Pancreas (tissue), 10 donors: ENCODE data around the gene OR6S1. TPM values are rescaled to one million over a fixed set of nuclear protein-coding genes. Genes with fewer than 3 reads are reported as not detected.
A peak's percentile ranks its signal among the peaks of the same experiment; 100 is the strongest.

Experiments used
- ATAC-seq, 4 donors: fragments of 200-7000 bp; cut with Tn5 transposase; one replicate each; pipeline versions ENCODE4 v1.8.0 to v1.9.1; 2020; ENCODE audit warnings: mild to moderate bottlenecking in 4 of 4, moderate library complexity in 4 of 4
- DNase-seq, 6 donors: peaks; one replicate each; pipeline ENCODE4 v3.0.0-alpha.2; 2020
- FAIRE-seq: peaks from 2 replicates; lab custom pipeline; 2012; peaks lifted over from hg19 to GRCh38; lab: Jason Lieb, UNC
- H3K27ac ChIP-seq, 4 donors: fragments of 200-600 bp; sonication (generic); 1 replicate in 3 of 4; 2 replicates in 1 of 4; pipeline versions ENCODE4 v1.5.0 to v1.8.0; 2020
- H3K27me3 ChIP-seq, 4 donors: fragments of 200-600 bp; one replicate each; pipeline ENCODE4 v1.8.0; 2021
- H3K36me3 ChIP-seq, 3 donors: fragments of 200-600 bp; sonication (generic) in 1 of 3; one replicate each; pipeline versions ENCODE4 v1.5.0 to v1.8.0; 2020 to 2021
- H3K4me1 ChIP-seq, 3 donors: fragments of 200-600 bp; one replicate each; pipeline ENCODE4 v1.8.0; 2021
- H3K4me3 ChIP-seq, 4 donors: fragments of 200-600 bp; sonication (generic) in 2 of 4; one replicate each; pipeline versions ENCODE4 v1.5.0 to v1.8.0; 2020 to 2021
- H3K9me3 ChIP-seq, 4 donors: fragments of 200-600 bp; one replicate each; pipeline ENCODE4 v1.8.0; 2021
- WGBS, 2 donors: extraction: QIAGEN DNeasy Blood & Tissue Kit; methylation state at CpG; one replicate each; pipeline ENCODE4 v1.1.7; 2013; 5-methylcytosine and 5-hydroxymethylcytosine counted together
- intact Hi-C, 3 donors: fragments of 100-400 bp; cut with DNase I; formaldehyde crosslinking; loops; one replicate each; pipeline versions ENCODE4 v1.11.1 to v1.14.2; 2022
- polyA plus RNA-seq, 2 donors: library from polyadenylated mRNA; stranded (reverse); fragments of 200-250 nt; gene quantifications; one replicate each; pipeline ENCODE4 v1.2.3, GENCODE V29; 2013
- total RNA-seq, 6 donors: library from RNA; stranded (reverse); fragmentation: NEBNext Ultra II Directional in 4 of 6; extraction: Animal tissue kit (Norgen Biotek cat#: 25700) in 4 of 6; gene quantifications; one replicate each; pipeline versions ENCODE4 v1.2.1 to v1.2.4, GENCODE V29; 2021 to 2023
- TF ChIP-seq, protein P1 (sequence below), 4 donors: fragments of 200-600 bp; sonication (generic) in 3 of 4; IDR thresholded peaks; one replicate each; pipeline versions ENCODE4 v1.5.0 to v1.8.0; 2021; ENCODE audit warnings: antibody characterized with exemption in 4 of 4
- donor health status: healthy with polysubstance abuse.
- donor health status: DM: no; HTN: no; CAD: no; lungs with moderate emphysema.
- donor health status: DM: no; HTN: no; CAD: no.
- donor health status: control.
- donor health status: control.
- donor health status: Bipolar disorder and iron deficiency.
- donor health status: DM: yes; HTN: yes; CAD: no.
- donor health status: DM: no; HTN: no; CAD: no.
- donor health status: DM: no; HTN: no; CAD: no.
- donor health status: DM: yes; HTN: yes; CAD: no.

Gene OR6S1
- total and polyA plus RNA-seq, 8 donors: not detected

DNA sequence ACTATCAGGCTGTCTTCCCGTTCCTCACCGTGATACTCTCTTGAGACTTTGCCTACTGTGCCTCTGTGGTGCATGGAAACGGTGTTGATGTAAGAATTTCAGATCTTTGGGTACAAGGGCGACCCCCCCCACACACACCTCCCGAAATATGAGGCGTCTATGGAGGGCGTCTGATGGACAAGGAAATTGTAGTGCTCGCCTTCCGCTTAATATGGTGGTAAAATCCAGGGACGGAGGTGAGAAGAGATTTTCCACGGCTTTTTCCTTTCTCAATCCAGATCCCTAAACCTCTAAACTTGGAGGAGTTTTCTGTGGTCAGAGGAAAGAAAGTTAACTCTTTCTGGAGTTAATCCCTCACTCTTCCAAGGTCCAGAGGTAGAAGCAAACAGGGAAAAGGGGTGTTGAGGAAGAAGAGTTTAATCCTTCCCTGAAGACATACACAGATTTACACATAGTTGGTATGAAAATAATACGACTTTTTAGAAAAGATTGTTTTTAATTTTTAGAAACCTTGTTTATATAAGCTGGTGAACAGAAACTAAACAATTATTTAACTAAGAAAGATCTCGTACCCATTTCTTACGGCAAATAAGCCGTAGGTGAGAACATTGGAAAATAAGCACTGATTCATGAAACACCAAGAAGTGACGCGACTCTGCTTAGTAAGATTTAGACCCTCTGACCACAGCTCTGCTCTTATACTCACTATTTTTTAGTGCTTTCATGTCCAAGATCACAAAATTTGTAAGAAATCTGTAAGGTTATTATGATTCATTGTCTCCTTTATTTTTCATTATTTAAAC is 27.3 kb downstream of the OR6S1 start:
- H3K4me3 ChIP-seq: peak overlapping the region in 3 of 4 donors; percentile 13 to 50 (median 36)
- H3K27me3 ChIP-seq: no peaks in the 10 kb centered on the region
- 15 to 16% methylated on average over 17 of the region's 17 CpGs for WGBS, 2 donors
- TF ChIP-seq, protein P1, sequence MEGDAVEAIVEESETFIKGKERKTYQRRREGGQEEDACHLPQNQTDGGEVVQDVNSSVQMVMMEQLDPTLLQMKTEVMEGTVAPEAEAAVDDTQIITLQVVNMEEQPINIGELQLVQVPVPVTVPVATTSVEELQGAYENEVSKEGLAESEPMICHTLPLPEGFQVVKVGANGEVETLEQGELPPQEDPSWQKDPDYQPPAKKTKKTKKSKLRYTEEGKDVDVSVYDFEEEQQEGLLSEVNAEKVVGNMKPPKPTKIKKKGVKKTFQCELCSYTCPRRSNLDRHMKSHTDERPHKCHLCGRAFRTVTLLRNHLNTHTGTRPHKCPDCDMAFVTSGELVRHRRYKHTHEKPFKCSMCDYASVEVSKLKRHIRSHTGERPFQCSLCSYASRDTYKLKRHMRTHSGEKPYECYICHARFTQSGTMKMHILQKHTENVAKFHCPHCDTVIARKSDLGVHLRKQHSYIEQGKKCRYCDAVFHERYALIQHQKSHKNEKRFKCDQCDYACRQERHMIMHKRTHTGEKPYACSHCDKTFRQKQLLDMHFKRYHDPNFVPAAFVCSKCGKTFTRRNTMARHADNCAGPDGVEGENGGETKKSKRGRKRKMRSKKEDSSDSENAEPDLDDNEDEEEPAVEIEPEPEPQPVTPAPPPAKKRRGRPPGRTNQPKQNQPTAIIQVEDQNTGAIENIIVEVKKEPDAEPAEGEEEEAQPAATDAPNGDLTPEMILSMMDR (IDR thresholded peaks at IDR 0.05): no peak
- H3K9me3 ChIP-seq: no peaks in the 10 kb centered on the region
- intact Hi-C loops: loop anchor here in 1 of 3 donors (10.0 kb wide), 1 partner anchor 71 kb away; the partner anchor contains the start of genes ANG and RNASE4
- DNase-seq: peak in 1 of 6 donors; percentile 39
- no peak for FAIRE-seq
- no peaks in the 10 kb centered on the region for H3K36me3 ChIP-seq
- peak overlapping the region in 3 of 4 donors; percentile 6 to 75 (median 67) for H3K27ac ChIP-seq
- ATAC-seq: no peak
- H3K4me1 ChIP-seq: peaks cover 0 to 8% (median 6%) of the 10 kb centered on the region in 3 donors

- DNase-seq (peak; percentile 72 to 88 (median 81)), FAIRE-seq (no peak), ATAC-seq (peak; percentile 71 to 86 (median 80))
- TF ChIP-seq, protein P1 (IDR thresholded peaks at IDR 0.05): peak; percentile 47 to 61 (median 51)
- Histone ChIP-seq H3K27ac (peak overlapping the region in 3 of 4 donors; percentile 6 to 75 (median 67)), H3K4me1 (peaks cover 0 to 8% (median 6%) of the 10 kb centered on the region in 3 donors), H3K27me3 (no peaks in the 10 kb centered on the region), H3K4me3 (peak overlapping the region in 3 of 4 donors; percentile 13 to 50 (median 36)), H3K9me3 (no peaks in the 10 kb centered on the region), H3K36me3 (no peaks in the 10 kb centered on the region)
- intact Hi-C loops: loop anchor here in 1 of 3 donors (10.0 kb wide), 1 partner anchor 71 kb away; the partner anchor contains the start of genes ANG and RNASE4
- 0% methylated on average over 34 of the region's 34 CpGs for WGBS, 2 donors
Measured at GRCh38 chr14:20613094-20614037, 28.1 kb downstream of the OR6S1 start.

- whole genome bisulfite sequencing, 2 donors: 48 to 57% methylated on average over 5 of the region's 5 CpGs
- Histone ChIP-seq H3K4me1 (peaks cover 0 to 8% (median 6%) of the 10 kb centered on the region in 3 donors), H3K27me3 (no peaks in the 10 kb centered on the region), H3K9me3 (no peaks in the 10 kb centered on the region), H3K36me3 (no peaks in the 10 kb centered on the region), H3K4me3 (no peak overlapping the region), H3K27ac (peak overlapping the region in 1 of 4 donors; percentile 2)
- no peak for ATAC-seq
- no peak for FAIRE-seq
- no peak for DNase-seq
- TF ChIP-seq, protein P1 (IDR thresholded peaks at IDR 0.05): no peak
- intact Hi-C loops: loop anchor here in 1 of 3 donors (10.0 kb wide), 1 partner anchor 72 kb away; the partner anchor contains the start of genes ANG and RNASE4
Measured at GRCh38 chr14:20612403-20612802, 29.1 kb downstream of the OR6S1 start.

DNA sequence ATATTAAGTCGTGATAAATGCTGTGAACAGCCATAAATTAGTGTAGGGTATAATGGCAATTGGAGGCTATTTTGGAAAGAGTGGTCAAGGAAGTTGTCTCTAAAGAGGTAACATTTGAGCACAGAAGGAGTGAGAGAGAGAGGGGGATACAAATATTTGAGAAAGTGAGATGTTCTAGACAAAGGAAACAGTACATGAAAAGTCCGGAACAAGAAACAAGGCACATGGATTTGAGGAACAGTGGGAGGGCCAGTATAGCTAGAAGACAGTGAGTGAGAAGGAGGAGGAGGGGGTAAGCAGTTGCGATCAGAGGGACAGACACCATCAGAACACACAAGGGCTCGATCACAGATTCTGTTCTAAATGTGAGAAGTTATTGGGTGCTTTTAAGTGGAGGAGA is 30.2 kb downstream of the OR6S1 start:
- H3K27ac ChIP-seq: no peak overlapping the region
- DNase-seq (no peak), ATAC-seq (no peak), FAIRE-seq (no peak)
- TF ChIP-seq, protein P1 (IDR thresholded peaks at IDR 0.05): no peak
- no peaks in the 10 kb centered on the region for H3K36me3 ChIP-seq
- no peaks in the 10 kb centered on the region for H3K9me3 ChIP-seq
- intact Hi-C loops: loop anchor here in 1 of 3 donors (10.0 kb wide), 1 partner anchor 74 kb away; the partner anchor contains the start of genes ANG and RNASE4
- no peak overlapping the region for H3K4me3 ChIP-seq
- no peaks in the 10 kb centered on the region for H3K27me3 ChIP-seq
- 45 to 49% methylated on average over 4 of the region's 4 CpGs for WGBS, 2 donors
- H3K4me1 ChIP-seq: peaks cover 0 to 8% (median 6%) of the 10 kb centered on the region in 3 donors
